Epidermal melanocyte (primary cell): ENCODE data around the gene MYBPH.

Source experiments
- DNase-seq: peaks from one replicate; pipeline ENCODE4 v3.0.0; 2011; ENCODE audit warnings: low spot score; ENCODE audit not compliant: insufficient read length

The MYBPH gene

GRCh38 chr1:203200916-203201315 lies 25.3 kb upstream of the MYBPH start:
- DNase-seq = no peak

- no peak for DNase-seq
Observed at GRCh38 chr1:203199816-203200571, 24.4 kb upstream of the MYBPH start.

- DNase-seq = no peak
Observed at GRCh38 chr1:203199481-203199815, 23.8 kb upstream of the MYBPH start.

- DNase-seq = no peak
Observed at GRCh38 chr1:203199002-203199401, 23.4 kb upstream of the MYBPH start.

- no peak for DNase-seq
Observed at GRCh38 chr1:203197625-203198024, 22.0 kb upstream of the MYBPH start.

GRCh38 chr1:203196371-203196770 lies 20.7 kb upstream of the MYBPH start:
- no peak for DNase-seq

GRCh38 chr1:203190949-203191348 lies 15.3 kb upstream of the MYBPH start:
- DNase-seq = no peak

- DNase-seq = peak; percentile 66
Observed at GRCh38 chr1:203189951-203190352, 14.3 kb upstream of the MYBPH start.

GRCh38 chr1:203188686-203189232 lies 13.1 kb upstream of the MYBPH start:
- no peak for DNase-seq

GRCh38 chr1:203187689-203188264 lies 12.2 kb upstream of the MYBPH start:
- DNase-seq = no peak

- DNase-seq = no peak
Observed at GRCh38 chr1:203187304-203187685, 11.7 kb upstream of the MYBPH start.

GRCh38 chr1:203186446-203187303 lies 11.0 kb upstream of the MYBPH start, which contains the start of gene CHI3L1:
Gene CHI3L1 (minus strand): TSS chr1:203186704. CDS start chr1:203186623, 81 bp downstream.
- DNase-seq = no peak

- no peak for DNase-seq
Observed at GRCh38 chr1:203186091-203186445, 10.4 kb upstream of the MYBPH start.

- no peak for DNase-seq
Observed at GRCh38 chr1:203185585-203185984, 10.0 kb upstream of the MYBPH start.

- DNase-seq = no peak
Observed at GRCh38 chr1:203185061-203185461, 9.4 kb upstream of the MYBPH start.

GRCh38 chr1:203184467-203184866 lies 8.8 kb upstream of the MYBPH start:
- DNase-seq = no peak

GRCh38 chr1:203183828-203184227 lies 8.2 kb upstream of the MYBPH start:
- no peak for DNase-seq

GRCh38 chr1:203182387-203182953 lies 6.8 kb upstream of the MYBPH start:
- DNase-seq = no peak

GRCh38 chr1:203181586-203182386 lies 6.2 kb upstream of the MYBPH start:
- no peak for DNase-seq

- no peak for DNase-seq
Observed at GRCh38 chr1:203180611-203181330, 5.1 kb upstream of the MYBPH start.
